GM18526 (cell line): ENCODE measurements around the gene UGT1A6.

Experiments
- POLR2A ChIP-seq: IDR thresholded peaks from 3 replicates; pipeline ENCODE4 v1.6.1; 2011; ENCODE audit not compliant: insufficient read length; ENCODE audit errors: extremely low read depth

UGT1A6 gene

GRCh38 chr2:233815861-233816260 is 123.2 kb downstream of the UGT1A6 start:
- no peak for TF ChIP-seq POLR2A

GRCh38 chr2:233816334-233816733 is 123.6 kb downstream of the UGT1A6 start:
- TF ChIP-seq POLR2A = no peak

- no peak for TF ChIP-seq POLR2A
Measured at GRCh38 chr2:233816771-233817170, 124.1 kb downstream of the UGT1A6 start.

GRCh38 chr2:233817361-233817911 is 124.7 kb downstream of the UGT1A6 start:
- TF ChIP-seq POLR2A = no peak

GRCh38 chr2:233817995-233818638 is 125.4 kb downstream of the UGT1A6 start:
- TF ChIP-seq POLR2A = no peak

GRCh38 chr2:233818639-233819621 is 126.2 kb downstream of the UGT1A6 start:
- no peak for TF ChIP-seq POLR2A

- TF ChIP-seq POLR2A = no peak
Measured at GRCh38 chr2:233819884-233820773, 127.4 kb downstream of the UGT1A6 start.

GRCh38 chr2:233820774-233821105 is 128.1 kb downstream of the UGT1A6 start:
- no peak for TF ChIP-seq POLR2A

GRCh38 chr2:233821196-233821595 is 128.5 kb downstream of the UGT1A6 start:
- TF ChIP-seq POLR2A = no peak

- no peak for TF ChIP-seq POLR2A
Measured at GRCh38 chr2:233821709-233822100, 129.0 kb downstream of the UGT1A6 start.

- TF ChIP-seq POLR2A = no peak
Measured at GRCh38 chr2:233822101-233822771, 129.5 kb downstream of the UGT1A6 start.
